GM12801 (cell line): ENCODE data around the gene CIITA.

ENCODE experiments used
- TF ChIP-seq, protein P1 (sequence below): IDR thresholded peaks from one replicate; pipeline ENCODE4 v1.5.1; 2011; ENCODE audit warnings: control low read depth; ENCODE audit not compliant: insufficient read length; ENCODE audit errors: extremely low read depth

The CIITA gene

DNA sequence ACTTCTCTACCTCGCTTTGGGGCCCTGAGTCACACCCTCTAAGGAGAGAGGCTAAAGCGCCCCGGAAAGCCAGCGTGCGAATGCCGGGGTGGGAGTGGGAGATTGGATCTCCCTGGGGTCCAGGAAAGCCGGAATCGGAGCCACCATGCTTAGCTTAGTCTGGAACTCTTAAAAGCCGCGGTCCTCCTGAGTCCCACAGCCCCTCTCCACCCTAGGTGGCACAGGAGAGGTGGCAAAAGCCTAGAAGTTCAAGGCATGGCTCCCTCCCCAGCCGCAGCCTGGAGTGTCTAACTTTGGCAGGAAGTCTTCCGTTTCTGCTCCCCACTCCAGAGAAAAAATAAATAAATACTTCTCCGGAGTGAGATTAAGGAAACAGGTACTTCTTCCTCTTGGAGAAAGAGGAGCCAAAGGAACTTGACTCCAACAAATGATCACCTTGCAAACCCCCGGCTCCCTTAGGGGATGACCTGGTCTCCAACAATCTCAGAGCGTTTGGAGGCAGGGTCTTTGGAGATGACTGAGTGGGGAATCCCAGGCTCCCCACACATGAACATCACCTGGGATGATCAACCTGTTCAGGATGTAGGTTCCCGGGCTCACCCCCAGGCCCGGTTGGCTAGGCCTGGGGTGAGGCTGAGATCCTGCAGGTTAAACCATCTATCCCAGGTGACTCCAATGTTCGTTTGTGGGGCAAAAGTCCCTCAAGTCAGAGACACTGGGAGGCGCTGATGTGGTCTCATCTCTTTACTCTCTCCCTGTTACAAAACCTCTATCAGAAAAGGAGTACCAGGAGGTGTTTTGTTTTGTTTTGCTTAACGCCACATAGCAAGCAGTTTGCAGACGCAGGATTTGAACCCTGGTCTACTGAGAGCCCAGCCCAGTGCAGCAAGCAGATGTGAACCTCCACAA lies 2.9 kb downstream of the CIITA start:
- TF ChIP-seq, protein P1, sequence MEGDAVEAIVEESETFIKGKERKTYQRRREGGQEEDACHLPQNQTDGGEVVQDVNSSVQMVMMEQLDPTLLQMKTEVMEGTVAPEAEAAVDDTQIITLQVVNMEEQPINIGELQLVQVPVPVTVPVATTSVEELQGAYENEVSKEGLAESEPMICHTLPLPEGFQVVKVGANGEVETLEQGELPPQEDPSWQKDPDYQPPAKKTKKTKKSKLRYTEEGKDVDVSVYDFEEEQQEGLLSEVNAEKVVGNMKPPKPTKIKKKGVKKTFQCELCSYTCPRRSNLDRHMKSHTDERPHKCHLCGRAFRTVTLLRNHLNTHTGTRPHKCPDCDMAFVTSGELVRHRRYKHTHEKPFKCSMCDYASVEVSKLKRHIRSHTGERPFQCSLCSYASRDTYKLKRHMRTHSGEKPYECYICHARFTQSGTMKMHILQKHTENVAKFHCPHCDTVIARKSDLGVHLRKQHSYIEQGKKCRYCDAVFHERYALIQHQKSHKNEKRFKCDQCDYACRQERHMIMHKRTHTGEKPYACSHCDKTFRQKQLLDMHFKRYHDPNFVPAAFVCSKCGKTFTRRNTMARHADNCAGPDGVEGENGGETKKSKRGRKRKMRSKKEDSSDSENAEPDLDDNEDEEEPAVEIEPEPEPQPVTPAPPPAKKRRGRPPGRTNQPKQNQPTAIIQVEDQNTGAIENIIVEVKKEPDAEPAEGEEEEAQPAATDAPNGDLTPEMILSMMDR = no peak

DNA sequence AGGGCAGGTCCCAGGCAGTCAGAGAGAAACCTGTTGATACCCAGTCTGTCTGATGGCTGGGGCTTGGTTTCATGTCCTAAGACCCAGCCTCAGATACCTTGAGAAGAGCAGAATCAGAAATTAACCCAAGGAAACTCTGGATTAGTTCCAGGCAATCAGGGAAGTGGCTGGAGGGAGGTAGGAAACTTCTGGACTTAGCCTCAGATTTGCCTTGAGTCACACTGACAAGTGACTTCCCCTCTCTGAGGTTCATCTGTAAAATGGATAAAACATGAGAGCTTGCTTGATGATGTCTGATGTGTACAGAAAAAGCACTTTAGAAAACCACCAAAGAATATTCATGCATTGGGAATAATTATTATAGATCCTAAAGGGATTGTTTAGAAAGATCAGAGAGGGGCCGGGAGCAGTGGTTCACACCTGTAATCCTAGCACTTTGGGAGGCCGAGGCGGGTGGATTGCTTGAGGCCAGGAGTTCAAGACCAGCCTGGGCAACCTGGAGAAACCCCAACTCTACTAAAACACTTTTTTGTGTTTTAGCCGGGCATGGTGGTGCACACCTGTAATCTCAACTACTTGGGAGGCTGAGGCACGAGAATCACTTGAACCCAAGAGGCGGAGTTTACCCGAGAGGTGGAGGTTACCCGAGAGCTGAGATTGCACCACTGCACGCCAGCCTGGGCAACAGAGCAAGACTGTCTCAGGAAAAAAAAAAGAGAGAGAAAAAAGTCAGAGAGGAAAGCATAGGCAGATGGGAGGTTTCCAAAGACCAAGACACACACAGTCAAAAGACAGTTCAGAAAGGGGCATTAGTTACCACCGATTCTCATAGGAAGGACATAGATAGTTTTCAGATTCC lies 3.8 kb downstream of the CIITA start:
- TF ChIP-seq, protein P1 = no peak

DNA sequence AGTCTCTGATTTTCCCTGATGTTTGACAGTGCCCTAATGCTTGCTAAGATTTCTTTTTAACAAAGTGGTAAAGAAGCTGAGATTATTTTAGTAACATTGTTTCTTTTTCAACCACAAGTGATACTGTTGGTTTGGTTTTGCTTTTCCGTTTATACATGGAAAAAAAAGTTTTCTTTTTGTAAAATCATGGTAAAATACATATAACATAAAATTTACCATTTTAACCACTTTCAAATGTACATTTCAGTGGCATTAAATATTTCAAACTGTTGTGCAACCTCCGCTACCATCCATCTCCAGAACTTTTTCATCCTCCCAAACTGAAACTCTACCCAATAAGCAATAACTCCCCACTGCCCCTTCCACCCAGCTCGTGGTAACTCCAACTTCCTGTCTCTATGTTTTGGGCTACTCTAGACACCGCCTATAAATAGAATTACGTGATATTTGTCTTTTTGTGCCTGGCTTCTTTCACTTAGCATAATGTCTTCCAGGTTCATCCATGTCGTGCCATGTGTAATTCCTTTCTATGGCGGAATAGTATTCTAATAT lies 4.6 kb downstream of the CIITA start:
- TF ChIP-seq, protein P1 = no peak

DNA sequence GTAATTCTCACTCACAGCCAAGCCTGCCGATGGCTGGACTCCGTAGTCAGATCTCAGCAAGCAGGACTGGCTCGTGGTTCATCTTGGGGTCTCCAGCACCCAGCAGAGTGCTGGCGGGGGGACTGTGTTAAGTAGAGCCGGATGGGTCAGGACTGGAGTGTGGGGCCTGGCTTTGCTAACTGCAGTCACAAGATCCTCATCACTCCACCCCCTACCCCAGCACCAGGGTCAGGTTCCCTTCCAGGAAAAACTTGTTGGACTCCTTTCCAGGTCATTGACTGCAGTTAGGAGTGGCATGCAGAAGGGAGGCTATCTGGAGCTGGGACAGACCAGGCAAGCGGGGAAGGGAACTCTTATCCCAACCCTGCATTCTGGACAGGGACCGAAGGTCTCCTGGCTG lies 6.0 kb downstream of the CIITA start:
- TF ChIP-seq, protein P1 = no peak

DNA sequence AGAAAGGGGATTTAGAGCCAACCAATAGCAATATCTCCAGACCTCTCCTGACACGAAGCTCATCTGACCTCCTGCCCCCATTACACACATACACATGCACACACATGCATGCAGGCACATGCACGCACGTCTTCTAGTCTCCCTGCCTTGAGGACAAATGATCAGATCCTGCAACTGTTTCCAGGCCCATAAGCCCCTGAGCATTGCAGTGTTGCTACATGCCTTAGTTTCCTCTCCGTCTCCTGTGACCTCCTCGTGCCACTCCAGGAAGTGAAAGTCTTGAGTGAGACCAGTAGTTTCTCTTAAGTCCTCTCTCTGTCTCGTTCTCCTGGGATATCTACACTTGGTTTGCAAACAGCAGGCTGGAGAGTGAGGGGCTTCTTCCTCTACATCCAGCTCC lies 8.2 kb downstream of the CIITA start:
- TF ChIP-seq, protein P1 = no peak

DNA sequence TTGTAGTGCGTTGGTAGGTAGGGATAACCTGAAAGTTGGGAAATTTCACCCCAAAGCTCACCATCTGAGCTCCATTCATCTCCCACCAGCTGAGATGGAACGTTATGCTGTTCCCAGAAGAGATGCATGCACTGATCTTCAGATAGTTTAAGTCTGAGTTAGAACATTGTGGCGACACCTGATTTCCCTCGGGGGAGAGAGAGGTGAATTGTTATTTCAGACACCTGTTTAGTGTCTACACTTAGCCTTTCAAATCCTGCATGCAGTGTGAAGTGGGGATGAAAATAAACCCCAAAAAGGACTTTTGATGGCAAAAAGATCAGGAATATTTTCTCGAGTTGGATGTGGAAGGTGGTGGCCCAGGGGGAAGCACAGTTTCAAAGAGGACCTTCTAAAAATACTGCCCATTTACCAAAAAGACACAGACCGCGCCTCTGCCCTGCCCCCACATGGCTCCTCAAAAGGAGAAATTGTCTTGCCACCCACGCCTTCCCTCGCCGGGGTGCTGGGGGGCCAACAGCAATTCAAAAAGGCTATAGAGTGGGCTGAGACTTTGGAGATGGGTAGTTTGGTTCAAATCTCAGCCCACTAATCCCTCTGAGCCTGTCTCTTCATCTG lies 11.4 kb downstream of the CIITA start:
- TF ChIP-seq, protein P1 = no peak

DNA sequence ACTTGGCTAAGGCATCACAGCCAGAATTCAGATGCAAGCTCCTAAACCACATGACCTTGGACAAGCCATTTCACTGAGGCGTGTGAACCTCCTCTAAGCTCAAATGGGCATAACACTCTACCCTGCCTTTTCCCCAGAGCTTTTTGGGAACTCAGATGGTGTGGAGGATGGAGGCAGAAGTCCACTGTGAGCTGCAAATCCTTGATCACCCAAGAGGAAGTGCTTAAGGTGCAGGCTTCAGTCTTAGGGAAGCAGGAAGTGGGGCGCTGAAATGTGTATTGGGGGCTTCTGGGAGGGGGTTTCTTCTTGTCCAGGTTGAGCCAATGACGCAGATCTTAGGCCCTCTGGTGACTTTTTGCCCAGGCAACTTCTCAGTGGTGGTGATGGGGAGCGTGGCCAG lies 12.9 kb downstream of the CIITA start:
- TF ChIP-seq, protein P1 = no peak
